ENCODE results near the gene CCL11.

- TF ChIP-seq CTCF (conservative IDR thresholded peaks at IDR 0.05; ENCODE audit: low read length): no peak
- TF ChIP-seq EZH2phosphoT487 (IDR thresholded peaks at IDR 0.05; ENCODE audit: borderline replicate concordance, low read depth, low read length): no peak
Measured at GRCh38 chr17:34259146-34259545, 26.4 kb upstream of the CCL11 start.
